A204.1 (cell line): ENCODE data around the gene SOBP.
"Not testable (repeated sequence)": the region's sequence is repeated elsewhere in the genome, so short reads cannot be mapped to it uniquely, and the experiment has no call there.

Experiments used
- FAIRE-seq: peaks from 2 replicates; lab custom pipeline; 2012; peaks lifted over from hg19 to GRCh38; lab: Jason Lieb, UNC

SOBP gene

GRCh38 chr6:107488174-107488874, 1.6 kb upstream of the SOBP start:
- FAIRE-seq, result no peak

GRCh38 chr6:107488875-107489635, 862 bp upstream of the SOBP start:
- FAIRE-seq, result no peak

- FAIRE-seq, result no peak
Measured at GRCh38 chr6:107490566-107491137, 735 bp downstream of the SOBP start.

- FAIRE-seq, result no peak
Measured at GRCh38 chr6:107491138-107491609, 1.3 kb downstream of the SOBP start.

GRCh38 chr6:107491760-107492660, 2.1 kb downstream of the SOBP start:
- FAIRE-seq, result no peak

GRCh38 chr6:107493158-107494057, 3.5 kb downstream of the SOBP start:
- no peak for FAIRE-seq

GRCh38 chr6:107495196-107495643, 5.3 kb downstream of the SOBP start:
- no peak for FAIRE-seq

- FAIRE-seq, result no peak
Measured at GRCh38 chr6:107495971-107496370, 6.1 kb downstream of the SOBP start.

- peak; percentile 40 for FAIRE-seq
Measured at GRCh38 chr6:107496892-107497684, 7.2 kb downstream of the SOBP start.

GRCh38 chr6:107504270-107505026, 14.5 kb downstream of the SOBP start:
- no peak for FAIRE-seq

- no peak for FAIRE-seq
Measured at GRCh38 chr6:107506145-107506544, 16.2 kb downstream of the SOBP start.

- FAIRE-seq, result no peak
Measured at GRCh38 chr6:107509506-107509905, 19.6 kb downstream of the SOBP start.

- no peak for FAIRE-seq
Measured at GRCh38 chr6:107510108-107510507, 20.2 kb downstream of the SOBP start.

- FAIRE-seq, result no peak
Measured at GRCh38 chr6:107511511-107511993, 21.6 kb downstream of the SOBP start.

GRCh38 chr6:107513214-107513613, 23.3 kb downstream of the SOBP start:
- no peak for FAIRE-seq

GRCh38 chr6:107515955-107516354, 26.0 kb downstream of the SOBP start:
- FAIRE-seq, result no peak

- no peak for FAIRE-seq
Measured at GRCh38 chr6:107517274-107517673, 27.4 kb downstream of the SOBP start.

GRCh38 chr6:107519224-107519623, 29.3 kb downstream of the SOBP start:
- FAIRE-seq, result not testable (repeated sequence)

GRCh38 chr6:107520706-107521105, 30.8 kb downstream of the SOBP start:
- FAIRE-seq, result not testable (repeated sequence)
